HEK293 (cell line): ENCODE data around the gene BRAT1.

Experiments used
- CTCF ChIA-PET: fragments of 350-600 bp; formaldehyde crosslinking; extraction: SDS; loops from one replicate; lab custom pipeline; 2021; ENCODE audit warnings: antibody characterized with exemption; lab: Yijun Ruan, JAX
- POLR2A ChIA-PET: fragments of 300-600 bp; formaldehyde crosslinking; extraction: SDS; loops from one replicate; lab custom pipeline; 2020; ENCODE audit warnings: antibody characterized with exemption, inconsistent platforms; lab: Yijun Ruan, JAX
- H3K27ac ChIP-seq: fragments of 200-500 bp; sonication (Bioruptor generic); 2 replicates; pipeline ENCODE4 v1.5.1; 2014; ENCODE audit warnings: low read depth, low read length, control low read depth, inconsistent platforms; ENCODE audit errors: extremely low read depth
- H3K36me3 ChIP-seq, 2 experiments: fragments of 200-500 bp in 1 of 2; sonication (Bioruptor generic) in 1 of 2; 1 replicate in 1 of 2; 2 replicates in 1 of 2; pipeline ENCODE4 v1.5.1; 2014 to 2017; ENCODE audit warnings: inconsistent platforms in 2 of 2, low read length in 2 of 2; ENCODE audit not compliant: control insufficient read depth in 2 of 2, insufficient read depth in 1 of 2
- H3K4me1 ChIP-seq: fragments of 200-500 bp; sonication (Bioruptor generic); 2 replicates; pipeline ENCODE4 v1.5.1; 2014; ENCODE audit warnings: mild to moderate bottlenecking, low read length, inconsistent platforms; ENCODE audit not compliant: control insufficient read depth, insufficient read depth
- H3K4me3 ChIP-seq: 2 replicates; pipeline ENCODE4 v1.5.1; 2011; ENCODE audit warnings: low read depth, mild to moderate bottlenecking, control low read depth, low read length, moderate library complexity
- H3K9me3 ChIP-seq: fragments of 200-500 bp; sonication (Bioruptor generic); 2 replicates; pipeline ENCODE4 v1.5.1; 2014; ENCODE audit warnings: low read depth, low read length, inconsistent platforms; ENCODE audit not compliant: control insufficient read depth, insufficient read depth
- IKZF3 ChIP-seq: fragments of 450-650 bp; IDR thresholded peaks from 2 replicates; pipeline ENCODE4 v1.5.0; 2018; ENCODE audit warnings: missing biosample characterization, mild to moderate bottlenecking, missing genetic modification characterization, moderate library complexity
- MEIS1 ChIP-seq: sonication (generic); formaldehyde crosslinking; IDR thresholded peaks from 2 replicates; pipeline ENCODE4 v1.8.1; 2022; ENCODE audit warnings: missing genetic modification reagents, mild to moderate bottlenecking, borderline replicate concordance
- OVOL3 ChIP-seq: fragments of 450-650 bp; formaldehyde crosslinking; IDR thresholded peaks from 2 replicates; pipeline ENCODE4 v1.5.1; 2016; ENCODE audit warnings: missing biosample characterization, missing genetic modification characterization
- SP3 ChIP-seq: fragments of 450-650 bp; formaldehyde crosslinking; IDR thresholded peaks from 2 replicates; pipeline ENCODE4 v1.5.1; 2016; ENCODE audit warnings: missing biosample characterization, missing genetic modification characterization
- ZBTB20 ChIP-seq: fragments of 450-650 bp; formaldehyde crosslinking; IDR thresholded peaks from 2 replicates; pipeline ENCODE4 v1.5.1; 2016; ENCODE audit warnings: missing biosample characterization, missing genetic modification characterization
- ZBTB21 ChIP-seq: fragments of 450-650 bp; formaldehyde crosslinking; IDR thresholded peaks from 2 replicates; pipeline ENCODE4 v1.5.1; 2017; ENCODE audit warnings: missing biosample characterization, missing genetic modification characterization
- ZEB2 ChIP-seq: fragments of 450-650 bp; formaldehyde crosslinking; IDR thresholded peaks from 2 replicates; pipeline ENCODE4 v1.5.1; 2016; ENCODE audit warnings: missing biosample characterization, missing genetic modification characterization
- ZNF146 ChIP-seq: fragments of 450-650 bp; formaldehyde crosslinking; IDR thresholded peaks from 2 replicates; pipeline ENCODE4 v1.5.1; 2016; ENCODE audit warnings: missing biosample characterization, missing genetic modification characterization
- ZNF19 ChIP-seq: fragments of 450-650 bp; formaldehyde crosslinking; IDR thresholded peaks from 2 replicates; pipeline ENCODE4; 2016; ENCODE audit warnings: missing biosample characterization, missing genetic modification characterization, low read depth
- ZNF423 ChIP-seq: fragments of 450-650 bp; formaldehyde crosslinking; IDR thresholded peaks from 2 replicates; pipeline ENCODE4 v1.5.1; 2016; ENCODE audit warnings: missing biosample characterization, missing genetic modification characterization
- ZNF561 ChIP-seq: fragments of 450-650 bp; IDR thresholded peaks from 2 replicates; pipeline ENCODE4 v1.5.1; 2018; ENCODE audit warnings: missing biosample characterization, missing genetic modification characterization, borderline replicate concordance
- ZNF585B ChIP-seq: fragments of 450-650 bp; formaldehyde crosslinking; IDR thresholded peaks from 2 replicates; pipeline ENCODE4 v1.5.1; 2016; ENCODE audit warnings: missing biosample characterization, missing genetic modification characterization
- ZNF654 ChIP-seq: fragments of 450-650 bp; formaldehyde crosslinking; IDR thresholded peaks from 2 replicates; pipeline ENCODE4 v1.5.1; 2016; ENCODE audit warnings: low read depth, missing biosample characterization, missing genetic modification characterization
- ZNF830 ChIP-seq: fragments of 450-650 bp; IDR thresholded peaks from 2 replicates; pipeline ENCODE4 v1.5.0; 2018; ENCODE audit warnings: missing biosample characterization, missing genetic modification characterization, low read depth, mild to moderate bottlenecking, moderate library complexity
- TF ChIP-seq, protein P1 (sequence below): fragments of 450-650 bp; formaldehyde crosslinking; IDR thresholded peaks from 2 replicates; pipeline ENCODE4 v1.5.1; 2016; ENCODE audit warnings: missing biosample characterization, missing genetic modification characterization
- TF ChIP-seq, protein P2 (sequence below): fragments of 450-650 bp; formaldehyde crosslinking; IDR thresholded peaks from 2 replicates; pipeline ENCODE4 v1.5.1; 2016; ENCODE audit warnings: missing biosample characterization, missing genetic modification characterization
- TF ChIP-seq, protein P3 (sequence below): IDR thresholded peaks from 2 replicates; pipeline ENCODE4 v1.6.1; 2011; ENCODE audit warnings: mild to moderate bottlenecking, low read depth, low read length, borderline replicate concordance
- TF ChIP-seq, protein P4 (sequence below): fragments of 450-650 bp; formaldehyde crosslinking; IDR thresholded peaks from 2 replicates; pipeline ENCODE4 v1.5.1; 2016; ENCODE audit warnings: missing biosample characterization, missing genetic modification characterization, borderline replicate concordance

The BRAT1 gene

DNA sequence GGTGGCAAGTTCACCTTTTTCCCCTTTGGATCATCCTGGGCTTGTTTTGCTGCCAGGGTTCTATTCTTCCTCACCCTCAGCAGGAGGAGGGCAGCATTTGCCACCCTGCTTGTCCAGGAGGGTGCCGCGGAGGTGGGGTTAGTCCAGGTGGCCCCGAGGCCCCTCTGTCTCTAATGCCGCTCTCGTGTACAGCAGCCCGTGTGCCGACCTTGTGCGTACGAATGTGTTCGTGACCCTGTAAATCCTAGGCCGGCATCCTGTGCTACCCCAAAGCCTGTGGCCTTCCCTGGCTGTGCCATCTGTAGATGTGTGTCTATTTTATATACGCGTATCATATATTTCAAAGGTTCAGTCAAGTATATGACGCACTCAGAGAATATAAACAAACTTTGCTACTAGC, 14.1 kb upstream of the BRAT1 start:
- TF ChIP-seq SP3 (tag by site-specific recombination) (no peak), ZNF585B (tag by site-specific recombination) (no peak), ZNF146 (tag by site-specific recombination) (no peak), ZBTB21 (tag by site-specific recombination) (no peak), ZNF830 (tag by site-specific recombination) (no peak)
- TF ChIP-seq, protein P1, sequence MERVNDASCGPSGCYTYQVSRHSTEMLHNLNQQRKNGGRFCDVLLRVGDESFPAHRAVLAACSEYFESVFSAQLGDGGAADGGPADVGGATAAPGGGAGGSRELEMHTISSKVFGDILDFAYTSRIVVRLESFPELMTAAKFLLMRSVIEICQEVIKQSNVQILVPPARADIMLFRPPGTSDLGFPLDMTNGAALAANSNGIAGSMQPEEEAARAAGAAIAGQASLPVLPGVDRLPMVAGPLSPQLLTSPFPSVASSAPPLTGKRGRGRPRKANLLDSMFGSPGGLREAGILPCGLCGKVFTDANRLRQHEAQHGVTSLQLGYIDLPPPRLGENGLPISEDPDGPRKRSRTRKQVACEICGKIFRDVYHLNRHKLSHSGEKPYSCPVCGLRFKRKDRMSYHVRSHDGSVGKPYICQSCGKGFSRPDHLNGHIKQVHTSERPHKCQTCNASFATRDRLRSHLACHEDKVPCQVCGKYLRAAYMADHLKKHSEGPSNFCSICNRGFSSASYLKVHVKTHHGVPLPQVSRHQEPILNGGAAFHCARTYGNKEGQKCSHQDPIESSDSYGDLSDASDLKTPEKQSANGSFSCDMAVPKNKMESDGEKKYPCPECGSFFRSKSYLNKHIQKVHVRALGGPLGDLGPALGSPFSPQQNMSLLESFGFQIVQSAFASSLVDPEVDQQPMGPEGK (tag by site-specific recombination): no peak
- Histone ChIP-seq H3K4me3 (no peak overlapping the region), H3K36me3 (peaks cover 0 to 32% of the 10 kb centered on the region in 2 experiments; a peak in 2 of 3 replicates), H3K4me1 (no peaks in the 10 kb centered on the region), H3K9me3 (no peaks in the 10 kb centered on the region), H3K27ac (no peak overlapping the region)
- ChIA-PET CTCF (no interaction called here), POLR2A (no interaction called here)

DNA sequence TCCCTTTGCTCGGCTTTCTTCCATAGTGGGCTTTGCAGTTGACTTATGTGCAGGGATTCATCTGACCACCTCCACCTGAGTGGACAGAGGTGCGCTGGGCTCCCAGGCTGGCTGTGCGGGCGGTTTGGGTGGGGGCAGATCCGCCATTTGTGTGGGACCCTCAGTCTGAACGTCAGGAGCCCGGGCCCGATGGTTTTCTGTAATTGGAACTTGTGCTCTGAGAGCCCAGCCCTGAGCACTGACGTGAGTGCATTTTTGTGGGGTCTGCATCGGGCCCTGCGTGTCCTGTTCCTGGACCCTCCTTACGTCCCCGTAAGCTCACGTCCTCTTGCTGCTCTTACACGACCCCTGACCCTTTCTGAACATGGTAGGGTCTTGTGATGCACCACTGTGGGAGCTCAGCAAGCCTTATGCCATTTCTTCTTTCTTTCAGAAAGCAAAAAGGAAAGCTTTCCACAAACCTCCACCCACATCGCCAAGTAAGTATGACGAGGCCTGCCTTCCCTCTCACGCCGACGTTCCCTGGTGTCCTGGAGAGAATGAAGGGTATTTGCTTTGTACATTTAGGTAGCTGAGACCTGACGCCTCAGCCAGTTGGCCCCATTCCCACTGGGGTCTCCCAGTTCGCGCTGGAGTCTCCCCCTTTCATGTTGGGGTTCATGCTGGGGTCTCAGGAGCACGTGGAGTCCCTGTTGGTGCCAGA, 13.3 kb upstream of the BRAT1 start:
- CTCF ChIA-PET: no interaction called here
- TF ChIP-seq ZNF19 (no peak), MEIS1 (no peak)
- TF ChIP-seq, protein P2, sequence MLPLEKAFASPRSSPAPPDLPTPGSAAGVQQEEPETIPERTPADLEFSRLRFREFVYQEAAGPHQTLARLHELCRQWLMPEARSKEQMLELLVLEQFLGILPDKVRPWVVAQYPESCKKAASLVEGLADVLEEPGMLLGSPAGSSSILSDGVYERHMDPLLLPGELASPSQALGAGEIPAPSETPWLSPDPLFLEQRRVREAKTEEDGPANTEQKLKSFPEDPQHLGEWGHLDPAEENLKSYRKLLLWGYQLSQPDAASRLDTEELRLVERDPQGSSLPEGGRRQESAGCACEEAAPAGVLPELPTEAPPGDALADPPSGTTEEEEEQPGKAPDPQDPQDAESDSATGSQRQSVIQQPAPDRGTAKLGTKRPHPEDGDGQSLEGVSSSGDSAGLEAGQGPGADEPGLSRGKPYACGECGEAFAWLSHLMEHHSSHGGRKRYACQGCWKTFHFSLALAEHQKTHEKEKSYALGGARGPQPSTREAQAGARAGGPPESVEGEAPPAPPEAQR (tag by site-specific recombination): no peak
- TF ChIP-seq, all 188 proteins: peak for 0
- Histone ChIP-seq H3K4me3 (no peak overlapping the region), H3K36me3 (peaks cover 0 to 25% of the 10 kb centered on the region in 2 experiments), H3K27ac (no peak overlapping the region), H3K9me3 (no peaks in the 10 kb centered on the region), H3K4me1 (no peaks in the 10 kb centered on the region)
- POLR2A ChIA-PET: no interaction called here

DNA sequence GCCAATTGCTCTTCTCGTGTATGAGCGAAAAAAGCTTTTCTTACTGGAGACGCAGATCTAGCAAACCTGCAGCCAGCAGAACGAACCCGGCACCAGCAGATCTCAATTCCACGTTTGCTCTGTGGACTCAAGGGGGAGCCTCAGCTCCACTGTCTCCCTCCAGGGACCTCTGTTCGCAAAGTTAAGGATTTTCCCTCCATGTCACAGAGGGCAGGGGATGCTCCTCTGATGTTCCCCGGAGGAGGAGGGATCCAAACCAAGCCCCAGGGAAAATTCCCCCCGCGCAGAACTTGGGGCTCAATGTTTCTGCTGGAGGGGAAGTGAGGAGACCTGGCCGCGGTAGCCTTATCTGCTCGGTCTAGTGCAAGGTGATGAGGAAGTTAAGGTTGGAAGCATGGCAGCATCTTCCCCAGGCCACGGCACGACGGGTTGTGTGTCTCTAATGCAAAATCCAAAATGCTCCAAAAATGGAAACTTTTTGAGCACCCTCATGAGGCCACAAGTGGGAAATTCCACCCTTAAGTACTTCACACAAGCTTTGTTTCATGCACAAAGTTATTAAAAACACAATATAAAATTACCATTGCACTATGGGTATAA, 12.5 kb upstream of the BRAT1 start:
- TF ChIP-seq ZNF561: no peak
- peak; percentile 31 for TF ChIP-seq ZNF654 (tag by site-specific recombination)
- TF ChIP-seq, all 188 proteins: peak for 1
- H3K4me1 ChIP-seq: no peaks in the 10 kb centered on the region
- H3K36me3 ChIP-seq: peaks cover 6 to 18% of the 10 kb centered on the region in 2 experiments; a peak in 2 of 3 replicates
- no peak overlapping the region for H3K4me3 ChIP-seq
- CTCF ChIA-PET: no interaction called here
- no peaks in the 10 kb centered on the region for H3K9me3 ChIP-seq
- H3K27ac ChIP-seq: no peak overlapping the region
- POLR2A ChIA-PET: no interaction called here

DNA sequence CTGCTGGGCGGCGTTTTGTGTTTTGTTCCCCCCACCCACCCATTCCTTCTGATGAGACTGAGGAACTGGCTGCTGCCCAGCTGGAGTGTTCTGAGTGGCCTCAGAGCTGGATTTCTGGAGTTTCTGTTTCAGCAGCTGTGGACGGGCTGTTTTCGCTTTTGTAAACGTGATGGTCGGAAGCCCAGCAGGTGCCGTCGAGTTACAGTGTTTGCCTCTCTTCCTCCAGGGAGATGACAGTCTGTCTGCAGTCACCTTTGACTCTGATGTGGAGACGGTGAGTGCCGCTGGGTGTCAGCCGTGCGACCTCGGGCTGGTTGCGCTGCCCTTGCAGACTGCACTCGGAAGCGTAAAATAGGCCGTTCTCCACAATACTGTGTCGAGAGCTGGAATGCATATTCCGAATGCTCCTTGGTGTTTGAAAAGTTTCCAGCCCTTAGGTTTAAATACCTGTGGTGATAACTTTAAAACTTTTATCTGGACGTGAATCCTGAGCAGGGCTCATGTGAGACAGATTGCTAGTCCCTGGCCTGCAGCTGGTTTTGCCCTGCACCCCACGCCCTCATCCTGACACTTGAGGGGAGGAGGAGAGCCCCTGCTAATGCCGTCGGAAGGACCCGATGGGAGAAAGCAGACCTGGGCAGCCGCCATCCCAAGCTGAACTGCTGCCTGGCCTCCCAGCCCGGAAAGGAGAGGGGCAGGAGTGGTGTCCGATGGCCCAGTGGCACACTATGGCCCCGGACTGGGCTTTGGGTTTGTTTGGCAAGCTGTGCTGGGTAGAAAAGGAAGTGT, 11.8 kb upstream of the BRAT1 start:
- H3K36me3 ChIP-seq: peaks cover 6 to 13% of the 10 kb centered on the region in 2 experiments; a peak in 2 of 3 replicates
- H3K9me3 ChIP-seq: no peaks in the 10 kb centered on the region
- H3K4me1 ChIP-seq: no peaks in the 10 kb centered on the region
- no peak overlapping the region for H3K27ac ChIP-seq
- POLR2A ChIA-PET: interaction anchor here (0.6 kb wide), 3 partner anchors 11 to 712 kb away, joined by 3 to 14 read pairs (median 3); no protein-coding TSS in a partner anchor
- CTCF ChIA-PET: interaction anchor here (0.7 kb wide), 1 partner anchor 116 kb away, joined by 3 read pairs; no protein-coding TSS in a partner anchor
- H3K4me3 ChIP-seq: no peak overlapping the region
- TF ChIP-seq IKZF3: no peak
- TF ChIP-seq OVOL3 (tag by site-specific recombination): no peak
- TF ChIP-seq, protein P3, sequence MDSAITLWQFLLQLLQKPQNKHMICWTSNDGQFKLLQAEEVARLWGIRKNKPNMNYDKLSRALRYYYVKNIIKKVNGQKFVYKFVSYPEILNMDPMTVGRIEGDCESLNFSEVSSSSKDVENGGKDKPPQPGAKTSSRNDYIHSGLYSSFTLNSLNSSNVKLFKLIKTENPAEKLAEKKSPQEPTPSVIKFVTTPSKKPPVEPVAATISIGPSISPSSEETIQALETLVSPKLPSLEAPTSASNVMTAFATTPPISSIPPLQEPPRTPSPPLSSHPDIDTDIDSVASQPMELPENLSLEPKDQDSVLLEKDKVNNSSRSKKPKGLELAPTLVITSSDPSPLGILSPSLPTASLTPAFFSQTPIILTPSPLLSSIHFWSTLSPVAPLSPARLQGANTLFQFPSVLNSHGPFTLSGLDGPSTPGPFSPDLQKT: no peak
- TF ChIP-seq, protein P4, sequence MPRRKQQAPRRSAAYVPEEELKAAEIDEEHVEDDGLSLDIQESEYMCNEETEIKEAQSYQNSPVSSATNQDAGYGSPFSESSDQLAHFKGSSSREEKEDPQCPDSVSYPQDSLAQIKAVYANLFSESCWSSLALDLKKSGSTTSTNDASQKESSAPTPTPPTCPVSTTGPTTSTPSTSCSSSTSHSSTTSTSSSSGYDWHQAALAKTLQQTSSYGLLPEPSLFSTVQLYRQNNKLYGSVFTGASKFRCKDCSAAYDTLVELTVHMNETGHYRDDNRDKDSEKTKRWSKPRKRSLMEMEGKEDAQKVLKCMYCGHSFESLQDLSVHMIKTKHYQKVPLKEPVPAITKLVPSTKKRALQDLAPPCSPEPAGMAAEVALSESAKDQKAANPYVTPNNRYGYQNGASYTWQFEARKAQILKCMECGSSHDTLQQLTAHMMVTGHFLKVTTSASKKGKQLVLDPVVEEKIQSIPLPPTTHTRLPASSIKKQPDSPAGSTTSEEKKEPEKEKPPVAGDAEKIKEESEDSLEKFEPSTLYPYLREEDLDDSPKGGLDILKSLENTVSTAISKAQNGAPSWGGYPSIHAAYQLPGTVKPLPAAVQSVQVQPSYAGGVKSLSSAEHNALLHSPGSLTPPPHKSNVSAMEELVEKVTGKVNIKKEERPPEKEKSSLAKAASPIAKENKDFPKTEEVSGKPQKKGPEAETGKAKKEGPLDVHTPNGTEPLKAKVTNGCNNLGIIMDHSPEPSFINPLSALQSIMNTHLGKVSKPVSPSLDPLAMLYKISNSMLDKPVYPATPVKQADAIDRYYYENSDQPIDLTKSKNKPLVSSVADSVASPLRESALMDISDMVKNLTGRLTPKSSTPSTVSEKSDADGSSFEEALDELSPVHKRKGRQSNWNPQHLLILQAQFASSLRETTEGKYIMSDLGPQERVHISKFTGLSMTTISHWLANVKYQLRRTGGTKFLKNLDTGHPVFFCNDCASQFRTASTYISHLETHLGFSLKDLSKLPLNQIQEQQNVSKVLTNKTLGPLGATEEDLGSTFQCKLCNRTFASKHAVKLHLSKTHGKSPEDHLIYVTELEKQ: no peak
- no peak for TF ChIP-seq ZEB2
- TF ChIP-seq ZBTB20 (tag by site-specific recombination): no peak
- no peak for TF ChIP-seq ZNF423
